ENCODE results near the gene SDE2. TPM values are rescaled to one million over a fixed set of nuclear protein-coding genes. Genes with fewer than 3 reads are reported as not detected.

Gene SDE2
- total and polyA plus RNA-seq, 2 donors (not counting 1 experiment from before 2014, with no cell fraction given) = 10.0 to 26.0 TPM

DNA sequence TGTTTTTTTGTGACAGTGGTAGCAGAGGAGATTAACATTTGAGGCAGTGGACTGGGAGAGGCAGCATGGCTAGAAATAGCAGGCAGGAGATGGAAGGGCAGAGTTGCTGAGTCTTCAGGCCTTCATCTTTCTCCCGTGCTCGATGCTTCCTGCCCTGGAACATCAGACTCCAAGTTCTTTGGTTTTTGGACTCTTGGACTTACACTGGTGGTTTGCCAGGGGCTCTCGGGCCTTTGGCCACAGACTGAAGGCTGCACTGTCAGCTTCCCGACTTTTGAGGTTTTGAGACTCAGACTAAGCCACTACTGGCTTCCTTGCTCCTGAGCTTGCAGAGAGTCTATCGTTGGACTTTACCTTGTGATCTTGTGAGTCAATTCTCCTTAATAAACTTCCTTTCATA lies 33.9 kb downstream of the SDE2 start:
- H3K4me1 Mint-ChIP-seq = peaks cover 2% of the 10 kb centered on the region
- H3K27me3 Mint-ChIP-seq = no peaks in the 10 kb centered on the region
- Histone ChIP-seq H3K9ac (ENCODE audit: low read length) (no peak overlapping the region), H3K36me3 (replicated peaks in 1 of 2; ENCODE audit: control extremely low read depth in 1 of 2, control insufficient read depth in 1 of 2, extremely low read depth in 1 of 2, insufficient read depth in 2 of 2, low read length in 1 of 2) (no peaks in the 10 kb centered on the region), H3K9me3 (ENCODE audit: control extremely low read depth in 1 of 3, control insufficient read depth in 2 of 3, insufficient read depth in 1 of 3, low read length in 2 of 3) (no peaks in the 10 kb centered on the region), H3K27me3 (replicated peaks in 1 of 4; ENCODE audit: control extremely low read depth in 1 of 4, control insufficient read depth in 3 of 4, insufficient read depth in 4 of 4, low read length in 3 of 4) (peaks cover 0 to 7% (median 0%) of the 10 kb centered on the region in 4 experiments), H4K20me1 (ENCODE audit: control insufficient read depth, insufficient read depth, low read length, poor library complexity, severe bottlenecking) (no peaks in the 10 kb centered on the region), H3K79me2 (ENCODE audit: control insufficient read depth, insufficient read depth, low read length) (no peaks in the 10 kb centered on the region), H2AFZ (ENCODE audit: insufficient read depth, low read depth, low read length, poor library complexity, severe bottlenecking) (no peak overlapping the region), H3K4me1 (ENCODE audit: control insufficient read depth in 2 of 2, insufficient read depth in 2 of 2, low read length in 2 of 2) (peaks cover 0 to 5% of the 10 kb centered on the region in 2 donors), H3K4me3 (ENCODE audit: control extremely low read depth in 1 of 5, extremely low read depth in 1 of 5, insufficient read depth in 1 of 5, low read depth in 2 of 5, low read length in 4 of 5) (no peak overlapping the region), H3K27ac (ENCODE audit: low read length in 2 of 2) (no peak overlapping the region), H3K4me2 (replicated peaks; ENCODE audit: low read depth, low read length, poor library complexity, severe bottlenecking) (no peak overlapping the region)
- DNase-seq (no peak), ATAC-seq (ENCODE audit: low read depth) (no peak)
- H3K27ac Mint-ChIP-seq = no peak overlapping the region
- no peaks in the 10 kb centered on the region for H3K9me3 Mint-ChIP-seq (ENCODE audit: insufficient read depth)
- intact Hi-C loops (cut with micrococcal nuclease) = no loop called here
- CTCF ChIA-PET = no interaction called here
- POLR2A ChIA-PET = interaction anchor here (0.6 kb wide), 1 partner anchor 243 kb away, joined by 3 read pairs; no protein-coding TSS in a partner anchor
- H3K4me3 Mint-ChIP-seq = no peak overlapping the region
- 96% methylated on average over 3 of the region's 5 CpGs for WGBS (ENCODE audit: insufficient coverage)
- TF ChIP-seq, protein P1, sequence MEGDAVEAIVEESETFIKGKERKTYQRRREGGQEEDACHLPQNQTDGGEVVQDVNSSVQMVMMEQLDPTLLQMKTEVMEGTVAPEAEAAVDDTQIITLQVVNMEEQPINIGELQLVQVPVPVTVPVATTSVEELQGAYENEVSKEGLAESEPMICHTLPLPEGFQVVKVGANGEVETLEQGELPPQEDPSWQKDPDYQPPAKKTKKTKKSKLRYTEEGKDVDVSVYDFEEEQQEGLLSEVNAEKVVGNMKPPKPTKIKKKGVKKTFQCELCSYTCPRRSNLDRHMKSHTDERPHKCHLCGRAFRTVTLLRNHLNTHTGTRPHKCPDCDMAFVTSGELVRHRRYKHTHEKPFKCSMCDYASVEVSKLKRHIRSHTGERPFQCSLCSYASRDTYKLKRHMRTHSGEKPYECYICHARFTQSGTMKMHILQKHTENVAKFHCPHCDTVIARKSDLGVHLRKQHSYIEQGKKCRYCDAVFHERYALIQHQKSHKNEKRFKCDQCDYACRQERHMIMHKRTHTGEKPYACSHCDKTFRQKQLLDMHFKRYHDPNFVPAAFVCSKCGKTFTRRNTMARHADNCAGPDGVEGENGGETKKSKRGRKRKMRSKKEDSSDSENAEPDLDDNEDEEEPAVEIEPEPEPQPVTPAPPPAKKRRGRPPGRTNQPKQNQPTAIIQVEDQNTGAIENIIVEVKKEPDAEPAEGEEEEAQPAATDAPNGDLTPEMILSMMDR (IDR thresholded peaks at IDR 0.05) = no peak
- no peak for TF ChIP-seq EZH2 (IDR thresholded peaks at IDR 0.05; ENCODE audit: borderline replicate concordance, insufficient read depth, low read depth, low read length, poor library complexity, severe bottlenecking)

DNA sequence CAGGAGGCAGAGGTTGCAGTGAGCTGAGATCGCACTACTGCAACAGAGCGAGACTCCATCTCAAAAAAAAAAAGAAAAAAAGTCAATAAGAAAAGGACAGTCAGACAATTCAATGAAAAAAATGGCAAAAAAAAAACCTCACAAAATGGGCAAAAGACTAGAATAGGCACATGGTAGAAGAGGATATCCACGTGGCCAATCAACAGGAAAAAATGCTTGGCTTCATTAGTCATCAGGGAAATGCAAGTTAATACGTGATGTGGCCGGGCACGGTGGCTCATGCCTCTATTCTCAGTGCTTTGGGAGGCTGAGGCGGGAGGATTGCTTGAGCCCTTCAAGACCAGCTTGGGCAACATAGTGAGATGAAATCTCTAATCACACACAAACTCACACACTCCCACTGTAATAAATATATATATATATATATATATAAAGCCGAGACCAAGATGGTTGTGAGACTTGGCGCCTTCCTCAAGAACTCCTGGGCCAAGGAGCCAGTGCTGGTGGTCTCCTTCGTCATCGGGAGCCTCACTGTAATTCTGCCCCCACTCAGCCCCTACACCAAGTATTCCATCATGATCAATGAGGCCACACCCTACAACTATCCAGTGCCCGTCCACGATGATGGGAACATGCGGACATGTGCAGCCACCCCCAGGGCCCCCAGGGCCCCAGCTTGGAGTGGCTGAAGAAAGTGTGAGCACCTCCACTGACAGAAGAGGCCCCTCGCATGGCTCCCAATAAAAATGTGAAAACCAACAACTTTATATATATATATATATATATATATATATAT lies 35.2 kb downstream of the SDE2 start:
- no peaks in the 10 kb centered on the region for H3K9me3 Mint-ChIP-seq (ENCODE audit: insufficient read depth)
- H3K4me1 Mint-ChIP-seq = peaks cover 2% of the 10 kb centered on the region
- DNase-seq (no peak), ATAC-seq (ENCODE audit: low read depth) (no peak)
- no peaks in the 10 kb centered on the region for H3K27me3 Mint-ChIP-seq
- no peak overlapping the region for H3K4me3 ChIP-seq (ENCODE audit: control extremely low read depth in 1 of 5, extremely low read depth in 1 of 5, insufficient read depth in 1 of 5, low read depth in 2 of 5, low read length in 4 of 5)
- H3K4me3 Mint-ChIP-seq = no peak overlapping the region
- no peak overlapping the region for H3K27ac ChIP-seq (ENCODE audit: low read length in 2 of 2)
- H4K20me1 ChIP-seq (ENCODE audit: control insufficient read depth, insufficient read depth, low read length, poor library complexity, severe bottlenecking) = no peaks in the 10 kb centered on the region
- intact Hi-C loops (cut with micrococcal nuclease) = loop anchor here (2.0 kb wide), 1 partner anchor 233 kb away; no protein-coding TSS in a partner anchor
- no peak for TF ChIP-seq EZH2 (IDR thresholded peaks at IDR 0.05; ENCODE audit: borderline replicate concordance, insufficient read depth, low read depth, low read length, poor library complexity, severe bottlenecking)
- TF ChIP-seq, protein P1 (IDR thresholded peaks at IDR 0.05) = no peak
- H3K4me2 ChIP-seq (replicated peaks; ENCODE audit: low read depth, low read length, poor library complexity, severe bottlenecking) = no peak overlapping the region
- peaks cover 0 to 5% of the 10 kb centered on the region in 2 donors for H3K4me1 ChIP-seq (ENCODE audit: control insufficient read depth in 2 of 2, insufficient read depth in 2 of 2, low read length in 2 of 2)
- peaks cover 0 to 7% (median 0%) of the 10 kb centered on the region in 4 experiments for H3K27me3 ChIP-seq (replicated peaks in 1 of 4; ENCODE audit: control extremely low read depth in 1 of 4, control insufficient read depth in 3 of 4, insufficient read depth in 4 of 4, low read length in 3 of 4)
- H2AFZ ChIP-seq (ENCODE audit: insufficient read depth, low read depth, low read length, poor library complexity, severe bottlenecking) = no peak overlapping the region
- WGBS (ENCODE audit: insufficient coverage) = 91% methylated on average over 10 of the region's 15 CpGs
- no peak overlapping the region for H3K9ac ChIP-seq (ENCODE audit: low read length)
- ChIA-PET POLR2A (interaction anchor here (0.7 kb wide), 1 partner anchor 162 kb away, joined by 3 read pairs; no protein-coding TSS in a partner anchor), CTCF (interaction anchor here (1.1 to 3.2 kb wide), 3 partner anchors 9 to 15 kb away, joined by 3 to 11 read pairs (median 8); no protein-coding TSS in a partner anchor)
- H3K36me3 ChIP-seq (replicated peaks in 1 of 2; ENCODE audit: control extremely low read depth in 1 of 2, control insufficient read depth in 1 of 2, extremely low read depth in 1 of 2, insufficient read depth in 2 of 2, low read length in 1 of 2) = no peaks in the 10 kb centered on the region
- no peaks in the 10 kb centered on the region for H3K79me2 ChIP-seq (ENCODE audit: control insufficient read depth, insufficient read depth, low read length)
- no peaks in the 10 kb centered on the region for H3K9me3 ChIP-seq (ENCODE audit: control extremely low read depth in 1 of 3, control insufficient read depth in 2 of 3, insufficient read depth in 1 of 3, low read length in 2 of 3)
- H3K27ac Mint-ChIP-seq = no peak overlapping the region

All from B cell (primary cell).